HL-60/S4 treated with phorbol 12-myristate 13-acetate at 8.2 ng/mL for 4 days and 3 days (cell line): ENCODE data around the gene CPLANE2.

Experiments
- in situ Hi-C: fragments of 300-500 bp; cut with MboI; formaldehyde crosslinking; loops from 2 replicates; pipeline ENCODE4 v1.15.0; 2022; ENCODE audit warnings: low sequenced_read_pairs

Gene CPLANE2

GRCh38 chr1:16191916-16192546 is 45.0 kb downstream of the CPLANE2 start:
- in situ Hi-C loops = no loop called here

- in situ Hi-C loops = no loop called here
Observed at GRCh38 chr1:16191309-16191708, 45.7 kb downstream of the CPLANE2 start.

- in situ Hi-C loops = loop anchor here (5.0 kb wide), 1 partner anchor 108 kb away; no protein-coding TSS in a partner anchor
Observed at GRCh38 chr1:16189921-16190621, 46.9 kb downstream of the CPLANE2 start.

GRCh38 chr1:16189003-16189402 is 48.0 kb downstream of the CPLANE2 start:
- in situ Hi-C loops = loop anchor here (5.0 kb wide), 1 partner anchor 107 kb away; no protein-coding TSS in a partner anchor

GRCh38 chr1:16187748-16188401 is 49.1 kb downstream of the CPLANE2 start:
- in situ Hi-C loops = loop anchor here (5.0 kb wide), 1 partner anchor 106 kb away; no protein-coding TSS in a partner anchor

GRCh38 chr1:16186655-16187235 is 50.2 kb downstream of the CPLANE2 start:
- in situ Hi-C loops = loop anchor here (5.0 kb wide), 1 partner anchor 104 kb away; no protein-coding TSS in a partner anchor

GRCh38 chr1:16184557-16185303 is 52.3 kb downstream of the CPLANE2 start:
- in situ Hi-C loops = loop anchor here (5.0 kb wide), 1 partner anchor 102 kb away; no protein-coding TSS in a partner anchor

- in situ Hi-C loops = no loop called here
Observed at GRCh38 chr1:16183765-16184556, 53.0 kb downstream of the CPLANE2 start.

- in situ Hi-C loops = no loop called here
Observed at GRCh38 chr1:16183179-16183578, 53.8 kb downstream of the CPLANE2 start.

- in situ Hi-C loops = no loop called here
Observed at GRCh38 chr1:16181887-16182719, 54.9 kb downstream of the CPLANE2 start.
